H1 (cell line): ENCODE results near the gene LAMB1. TPM values are rescaled to one million over a fixed set of nuclear protein-coding genes. Genes with fewer than 3 reads are reported as not detected.

Source experiments
- ASH2L ChIP-seq: fragments of 200-600, 300-600 bp; sonication (generic); IDR thresholded peaks from one replicate; pipeline ENCODE4 v1.7.1; 2017; ENCODE audit warnings: low read length
- CHD7 ChIP-seq: fragments of 300-600 bp; sonication (generic); IDR thresholded peaks from 2 replicates; pipeline ENCODE4 v1.7.1; 2012; ENCODE audit warnings: low read length, moderate library complexity, mild to moderate bottlenecking, inconsistent platforms; ENCODE audit not compliant: insufficient replicate concordance
- CTCF ChIP-seq, 3 experiments: IDR thresholded peaks; 1 replicate in 2 of 3; 2 replicates in 1 of 3; pipeline versions ENCODE4 v1.5.1 to v1.6.1; 2011; ENCODE audit warnings: low read length in 3 of 3, mild to moderate bottlenecking in 3 of 3, inconsistent platforms in 2 of 3, low read depth in 1 of 3, moderate library complexity in 1 of 3; ENCODE audit not compliant: insufficient read depth in 1 of 3; ENCODE audit errors: control extremely low read depth in 1 of 3
- FOSL1 ChIP-seq: IDR thresholded peaks from 2 replicates; pipeline ENCODE4 v1.6.1; 2011; ENCODE audit warnings: mild to moderate bottlenecking, low read depth, low read length, moderate library complexity; ENCODE audit not compliant: insufficient read depth
- KDM1A ChIP-seq: fragments of 200-600, 300-600 bp; sonication (generic); IDR thresholded peaks from 2 replicates; pipeline ENCODE4 v1.7.1; 2016; ENCODE audit warnings: mild to moderate bottlenecking, low read length, borderline replicate concordance
- MAX ChIP-seq: IDR thresholded peaks from 2 replicates; pipeline ENCODE4 v1.6.1; 2012; ENCODE audit warnings: inconsistent platforms
- polyA plus RNA-seq, 7 experiments: library from polyadenylated mRNA; depleted of rRNA in 3 of 7; stranded (reverse) in 5 of 7; unstranded in 2 of 7; fragments of >200 nt in 5 of 7; fragments of 200-250 nt in 2 of 7; gene quantifications; 1 replicate in 5 of 7; 2 replicates in 1 of 7; 4 replicates in 1 of 7; pipeline versions ENCODE4 v1.2.1 to v1.2.3, GENCODE V29; 2011 to 2013; ENCODE audit warnings: missing spikeins in 2 of 7, mixed read lengths in 2 of 7
- total RNA-seq: library from RNA; stranded (reverse); fragmentation: NEBNext Ultra II Directional; extraction: Animal tissue kit (Norgen Biotek cat#: 25700); gene quantifications from 2 replicates; pipeline ENCODE4 v1.2.1, GENCODE V29; 2021

The LAMB1 gene
- total and polyA plus RNA-seq, 2 of the 8 experiments (the other 6 are each of a cell fraction or from before 2014, with no cell fraction given) = 31.9 to 38.5 TPM

- TF ChIP-seq CHD7 = no peak
- TF ChIP-seq CTCF (IDR thresholded peaks at IDR 0.05; ENCODE audit: control extremely low read depth in 1 of 3, insufficient read depth in 1 of 3, low read depth in 1 of 3, low read length in 3 of 3) = no peak
- TF ChIP-seq FOSL1 = no peak
- TF ChIP-seq MAX = no peak
- no peak for TF ChIP-seq KDM1A
- TF ChIP-seq ASH2L = no peak
Observed at GRCh38 chr7:107996072-107996882, 6.7 kb downstream of the LAMB1 start (continued).
